Measurements from ENCODE around the gene LRTM2.

The LRTM2 gene

GRCh38 chr12:1853716-1854115 lies 33.4 kb downstream of the LRTM2 start:
- no peaks in the 10 kb centered on the region for H3K27me3 ChIP-seq (ENCODE audit: low read depth)
- no peaks in the 10 kb centered on the region for H3K36me3 ChIP-seq (replicated peaks)
- no peaks in the 10 kb centered on the region for H3K9me3 ChIP-seq
- no peak overlapping the region for H3K4me3 ChIP-seq
- in situ Hi-C loops (cut with MboI; ENCODE audit: low sequenced_read_pairs) = no loop called here
- no peaks in the 10 kb centered on the region for H3K4me1 ChIP-seq
- no peak for DNase-seq (ENCODE audit: low spot score in 2 of 2)

- no peaks in the 10 kb centered on the region for H3K27me3 ChIP-seq (ENCODE audit: low read depth)
- in situ Hi-C loops (cut with MboI; ENCODE audit: low sequenced_read_pairs) = no loop called here
These were observed 34.9 kb downstream of the LRTM2 start for GRCh38 chr12:1855241-1855640.

GRCh38 chr12:1857086-1857485 lies 36.7 kb downstream of the LRTM2 start:
- no peaks in the 10 kb centered on the region for H3K9me3 ChIP-seq
- no peak overlapping the region for H3K4me3 ChIP-seq
- no peaks in the 10 kb centered on the region for H3K36me3 ChIP-seq (replicated peaks)
- DNase-seq (ENCODE audit: low spot score in 2 of 2) = no peak
- no peaks in the 10 kb centered on the region for H3K27me3 ChIP-seq (ENCODE audit: low read depth)
- in situ Hi-C loops (cut with MboI; ENCODE audit: low sequenced_read_pairs) = no loop called here
- H3K4me1 ChIP-seq = no peaks in the 10 kb centered on the region

More at GRCh38 chr12:1855241-1855640, 34.9 kb downstream of the LRTM2 start:
- no peak for DNase-seq (ENCODE audit: low spot score in 2 of 2)
- H3K4me3 ChIP-seq = no peak overlapping the region
- no peaks in the 10 kb centered on the region for H3K36me3 ChIP-seq (replicated peaks)
- H3K9me3 ChIP-seq = no peaks in the 10 kb centered on the region
- no peaks in the 10 kb centered on the region for H3K4me1 ChIP-seq

- H3K27me3 ChIP-seq (ENCODE audit: low read depth) = no peaks in the 10 kb centered on the region
- DNase-seq (ENCODE audit: low spot score in 2 of 2) = no peak
- no peaks in the 10 kb centered on the region for H3K9me3 ChIP-seq
- in situ Hi-C loops (cut with MboI; ENCODE audit: low sequenced_read_pairs) = no loop called here
- H3K36me3 ChIP-seq (replicated peaks) = no peaks in the 10 kb centered on the region
- H3K4me3 ChIP-seq = no peak overlapping the region
- no peaks in the 10 kb centered on the region for H3K4me1 ChIP-seq
These were observed 37.5 kb downstream of the LRTM2 start for GRCh38 chr12:1857821-1858220.

- Histone ChIP-seq H3K9me3 (no peaks in the 10 kb centered on the region), H3K4me3 (no peak overlapping the region), H3K36me3 (replicated peaks) (no peaks in the 10 kb centered on the region), H3K27me3 (ENCODE audit: low read depth) (no peaks in the 10 kb centered on the region), H3K4me1 (no peaks in the 10 kb centered on the region)
- no peak for DNase-seq (ENCODE audit: low spot score in 2 of 2)
- in situ Hi-C loops (cut with MboI; ENCODE audit: low sequenced_read_pairs) = no loop called here
These were observed 38.1 kb downstream of the LRTM2 start for GRCh38 chr12:1858456-1858855.

- Histone ChIP-seq H3K36me3 (replicated peaks) (no peaks in the 10 kb centered on the region), H3K4me3 (no peak overlapping the region), H3K4me1 (no peaks in the 10 kb centered on the region), H3K9me3 (no peaks in the 10 kb centered on the region), H3K27me3 (ENCODE audit: low read depth) (no peaks in the 10 kb centered on the region)
- DNase-seq (ENCODE audit: low spot score in 2 of 2) = no peak
- in situ Hi-C loops (cut with MboI; ENCODE audit: low sequenced_read_pairs) = no loop called here
These were observed 39.3 kb downstream of the LRTM2 start for GRCh38 chr12:1859643-1860042.

- H3K27me3 ChIP-seq (ENCODE audit: low read depth) = no peaks in the 10 kb centered on the region
- H3K36me3 ChIP-seq (replicated peaks) = no peaks in the 10 kb centered on the region
- in situ Hi-C loops (cut with MboI; ENCODE audit: low sequenced_read_pairs) = no loop called here
- H3K4me3 ChIP-seq = no peak overlapping the region
- DNase-seq (ENCODE audit: low spot score in 2 of 2) = no peak
- H3K9me3 ChIP-seq = no peaks in the 10 kb centered on the region
- no peaks in the 10 kb centered on the region for H3K4me1 ChIP-seq
These were observed 42.6 kb downstream of the LRTM2 start for GRCh38 chr12:1862973-1863372.

- Histone ChIP-seq H3K36me3 (replicated peaks) (no peaks in the 10 kb centered on the region), H3K27me3 (ENCODE audit: low read depth) (no peaks in the 10 kb centered on the region), H3K4me3 (no peak overlapping the region), H3K9me3 (no peaks in the 10 kb centered on the region), H3K4me1 (no peaks in the 10 kb centered on the region)
- no peak for DNase-seq (ENCODE audit: low spot score in 2 of 2)
- in situ Hi-C loops (cut with MboI; ENCODE audit: low sequenced_read_pairs) = no loop called here
These were observed 43.5 kb downstream of the LRTM2 start for GRCh38 chr12:1863823-1864222.

GRCh38 chr12:1864456-1864855 lies 44.1 kb downstream of the LRTM2 start:
- H3K36me3 ChIP-seq (replicated peaks) = no peaks in the 10 kb centered on the region
- H3K4me3 ChIP-seq = no peak overlapping the region
- DNase-seq (ENCODE audit: low spot score in 2 of 2) = no peak
- no peaks in the 10 kb centered on the region for H3K4me1 ChIP-seq
- no peaks in the 10 kb centered on the region for H3K27me3 ChIP-seq (ENCODE audit: low read depth)
- in situ Hi-C loops (cut with MboI; ENCODE audit: low sequenced_read_pairs) = no loop called here
- H3K9me3 ChIP-seq = no peaks in the 10 kb centered on the region

- H3K4me1 ChIP-seq = no peaks in the 10 kb centered on the region
- H3K4me3 ChIP-seq = no peak overlapping the region
- H3K36me3 ChIP-seq (replicated peaks) = no peaks in the 10 kb centered on the region
- in situ Hi-C loops (cut with MboI; ENCODE audit: low sequenced_read_pairs) = no loop called here
- no peaks in the 10 kb centered on the region for H3K27me3 ChIP-seq (ENCODE audit: low read depth)
- no peaks in the 10 kb centered on the region for H3K9me3 ChIP-seq
- DNase-seq (ENCODE audit: low spot score in 2 of 2) = no peak
These were observed 44.5 kb downstream of the LRTM2 start for GRCh38 chr12:1864867-1865266.

- H3K27me3 ChIP-seq (ENCODE audit: low read depth) = no peaks in the 10 kb centered on the region
- H3K4me1 ChIP-seq = no peaks in the 10 kb centered on the region
- DNase-seq (ENCODE audit: low spot score in 2 of 2) = no peak
- H3K4me3 ChIP-seq = no peak overlapping the region
- H3K36me3 ChIP-seq (replicated peaks) = no peaks in the 10 kb centered on the region
- no peaks in the 10 kb centered on the region for H3K9me3 ChIP-seq
- in situ Hi-C loops (cut with MboI; ENCODE audit: low sequenced_read_pairs) = no loop called here
These were observed 45.0 kb downstream of the LRTM2 start for GRCh38 chr12:1865284-1865866.

- H3K4me3 ChIP-seq = no peak overlapping the region
- H3K4me1 ChIP-seq = no peaks in the 10 kb centered on the region
- no peaks in the 10 kb centered on the region for H3K27me3 ChIP-seq (ENCODE audit: low read depth)
- in situ Hi-C loops (cut with MboI; ENCODE audit: low sequenced_read_pairs) = no loop called here
- DNase-seq (ENCODE audit: low spot score in 2 of 2) = no peak
- no peaks in the 10 kb centered on the region for H3K36me3 ChIP-seq (replicated peaks)
- H3K9me3 ChIP-seq = no peaks in the 10 kb centered on the region
These were observed 48.8 kb downstream of the LRTM2 start for GRCh38 chr12:1869145-1869544.

- in situ Hi-C loops (cut with MboI; ENCODE audit: low sequenced_read_pairs) = no loop called here
- H3K27me3 ChIP-seq (ENCODE audit: low read depth) = no peaks in the 10 kb centered on the region
- DNase-seq (ENCODE audit: low spot score in 2 of 2) = no peak
- H3K9me3 ChIP-seq = no peaks in the 10 kb centered on the region
- H3K4me1 ChIP-seq = no peaks in the 10 kb centered on the region
- H3K36me3 ChIP-seq (replicated peaks) = no peaks in the 10 kb centered on the region
- no peak overlapping the region for H3K4me3 ChIP-seq
These were observed 49.7 kb downstream of the LRTM2 start for GRCh38 chr12:1870086-1870485.

- Histone ChIP-seq H3K9me3 (no peaks in the 10 kb centered on the region), H3K4me3 (no peak overlapping the region), H3K36me3 (replicated peaks) (no peaks in the 10 kb centered on the region), H3K27me3 (ENCODE audit: low read depth) (no peaks in the 10 kb centered on the region), H3K4me1 (no peaks in the 10 kb centered on the region)
- in situ Hi-C loops (cut with MboI; ENCODE audit: low sequenced_read_pairs) = no loop called here
- DNase-seq (ENCODE audit: low spot score in 2 of 2) = no peak
These were observed 50.9 kb downstream of the LRTM2 start for GRCh38 chr12:1870998-1871917.

Data from HAP-1 (cell line).